Activated CD4-positive, alpha-beta T cell treated with anti-CD3 and anti-CD28 coated beads, Interleukin-10, Interleukin-2, amounts not matched to agents 100 ng/mL and 50 ng/mL, durations not matched to agents 16 hours and 8 hours (primary cell): ENCODE data around the gene AKAP1.
A peak's percentile ranks its signal among the peaks of the same experiment; 100 is the strongest.

Source experiments
- DNase-seq: peaks from one replicate; pipeline ENCODE4 v3.0.0-alpha.2; 2020

Gene AKAP1

GRCh38 chr17:57107498-57108101 is 22.6 kb downstream of the AKAP1 start:
- no peak for DNase-seq

- DNase-seq, result no peak
Measured at GRCh38 chr17:57108671-57109392, 23.8 kb downstream of the AKAP1 start.

GRCh38 chr17:57109393-57110151 is 24.5 kb downstream of the AKAP1 start:
- DNase-seq, result no peak

- no peak for DNase-seq
Measured at GRCh38 chr17:57110152-57110542, 25.1 kb downstream of the AKAP1 start.

- no peak for DNase-seq
Measured at GRCh38 chr17:57110579-57111325, 25.7 kb downstream of the AKAP1 start.

GRCh38 chr17:57111386-57111785 is 26.3 kb downstream of the AKAP1 start:
- no peak for DNase-seq

GRCh38 chr17:57113011-57113410 is 28.0 kb downstream of the AKAP1 start:
- DNase-seq, result no peak

GRCh38 chr17:57113656-57114055 is 28.6 kb downstream of the AKAP1 start:
- DNase-seq, result no peak

GRCh38 chr17:57114085-57114673 is 29.1 kb downstream of the AKAP1 start:
- DNase-seq, result peak; percentile 66

GRCh38 chr17:57115377-57115776 is 30.3 kb downstream of the AKAP1 start:
- DNase-seq, result no peak

- no peak for DNase-seq
Measured at GRCh38 chr17:57115916-57116315, 30.9 kb downstream of the AKAP1 start.

- no peak for DNase-seq
Measured at GRCh38 chr17:57117798-57118197, 32.8 kb downstream of the AKAP1 start.

GRCh38 chr17:57120814-57121213 is 35.8 kb downstream of the AKAP1 start:
- no peak for DNase-seq

GRCh38 chr17:57121308-57122042 is 36.4 kb downstream of the AKAP1 start:
- DNase-seq, result peak; percentile 22

- no peak for DNase-seq
Measured at GRCh38 chr17:57124053-57124452, 39.0 kb downstream of the AKAP1 start.

- no peak for DNase-seq
Measured at GRCh38 chr17:57125406-57125805, 40.4 kb downstream of the AKAP1 start.

- no peak for DNase-seq
Measured at GRCh38 chr17:57125866-57126265, 40.8 kb downstream of the AKAP1 start.

GRCh38 chr17:57130708-57131461 is 45.8 kb downstream of the AKAP1 start:
- peak; percentile 86 for DNase-seq

- DNase-seq, result no peak
Measured at GRCh38 chr17:57132663-57133062, 47.6 kb downstream of the AKAP1 start.

GRCh38 chr17:57133486-57133885 is 48.4 kb downstream of the AKAP1 start:
- DNase-seq, result no peak

- no peak for DNase-seq
Measured at GRCh38 chr17:57135026-57135788, 50.2 kb downstream of the AKAP1 start.
